HepG2 (cell line): ENCODE data around the gene TM9SF3. TPM values are rescaled to one million over a fixed set of nuclear protein-coding genes. Genes with fewer than 3 reads are reported as not detected.

Experiments
- ATAC-seq: fragments of 200-7000 bp; cut with Tn5 transposase; 3 replicates; pipeline ENCODE4 v1.9.1; 2020; ENCODE audit warnings: mild to moderate bottlenecking, moderate library complexity
- BruUV-seq: library from RNA; stranded (reverse); fragments of 400-500 nt; replicated peaks from 2 replicates; lab custom pipeline; 2021; lab: Mats Ljungman, UMichigan
- CTCF ChIA-PET: fragments of 300-600 bp; formaldehyde crosslinking; extraction: SDS; loops from one replicate; lab custom pipeline; 2021; ENCODE audit warnings: low total read pairs, inconsistent platforms, low intra/inter-chr PET ratio; lab: Yijun Ruan, JAX
- POLR2A ChIA-PET: fragments of 350-600 bp; sonication (Branson Sonifier 250); formaldehyde crosslinking; loops from one replicate; lab custom pipeline; 2020; ENCODE audit warnings: antibody characterized with exemption, inconsistent platforms; lab: Yijun Ruan, JAX
- DNase-seq: peaks from one replicate; pipeline ENCODE4 v3.0.0-alpha.2; 2015; ENCODE audit warnings: low spot score
- FAIRE-seq: peaks from 3 replicates; lab custom pipeline; 2011; peaks lifted over from hg19 to GRCh38; lab: Jason Lieb, UNC
- H2AFZ ChIP-seq: one replicate; pipeline ENCODE4 v1.6.1; 2011; ENCODE audit warnings: low read length, inconsistent platforms
- H3K27ac ChIP-seq: fragments of 300-600 bp; 3 replicates; pipeline ENCODE4 v1.8.0; 2011; ENCODE audit warnings: mixed run types, mild to moderate bottlenecking, mixed read lengths, low read length, inconsistent platforms; ENCODE audit not compliant: insufficient read depth; ENCODE audit errors: extremely low read length
- H3K27me3 ChIP-seq, 2 experiments: fragments of 200-600 bp in 1 of 2; 2 replicates in 1 of 2; 3 replicates in 1 of 2; pipeline versions ENCODE4 v1.6.0 to v1.8.0; 2011; ENCODE audit warnings: low read length in 2 of 2, mild to moderate bottlenecking in 2 of 2, moderate library complexity in 2 of 2, inconsistent platforms in 1 of 2; ENCODE audit not compliant: insufficient read depth in 2 of 2, control insufficient read depth in 1 of 2
- H3K36me3 ChIP-seq, 2 experiments: fragments of 200-600 bp in 1 of 2; replicated peaks in 1 of 2; 2 replicates in 1 of 2; 3 replicates in 1 of 2; pipeline versions ENCODE4 v1.5.1 to v1.8.0; 2011; ENCODE audit warnings: low read length in 2 of 2, inconsistent platforms in 1 of 2; ENCODE audit not compliant: insufficient read depth in 2 of 2, control insufficient read depth in 1 of 2
- H3K4me1 ChIP-seq: 2 replicates; pipeline ENCODE4 v1.5.1; 2012; ENCODE audit warnings: low read length, inconsistent platforms; ENCODE audit not compliant: insufficient read depth
- H3K4me2 ChIP-seq: 2 replicates; pipeline ENCODE4 v1.6.0; 2011; ENCODE audit warnings: low read depth, low read length, inconsistent platforms
- H3K4me3 ChIP-seq, 3 experiments: fragments of 200-600 bp in 1 of 3; sonication (generic), shearing (Covaris generic) in 1 of 3; replicated peaks in 1 of 3; 2 replicates each; pipeline ENCODE4 v1.5.1; 2011 to 2016; ENCODE audit warnings: low read length in 3 of 3, inconsistent platforms in 2 of 3, low read depth in 2 of 3, mild to moderate bottlenecking in 2 of 3, control low read depth in 1 of 3, mixed read lengths in 1 of 3; ENCODE audit not compliant: insufficient read depth in 1 of 3
- H3K79me2 ChIP-seq: one replicate; pipeline ENCODE4 v1.6.1; 2011; ENCODE audit warnings: low read length, inconsistent platforms; ENCODE audit not compliant: insufficient read depth
- H3K9ac ChIP-seq: 2 replicates; pipeline ENCODE4 v1.6.0; 2011; ENCODE audit warnings: mild to moderate bottlenecking, low read depth, low read length, inconsistent platforms; ENCODE audit not compliant: insufficient read depth
- H3K9me3 ChIP-seq: 2 replicates; pipeline ENCODE4 v1.5.1; 2012; ENCODE audit warnings: mild to moderate bottlenecking, low read length
- H4K20me1 ChIP-seq: 2 replicates; pipeline ENCODE4 v1.6.0; 2011; ENCODE audit warnings: inconsistent platforms, mild to moderate bottlenecking, low read length, moderate library complexity; ENCODE audit not compliant: insufficient read depth
- GLI4 ChIP-seq: sonication (generic); formaldehyde crosslinking; IDR thresholded peaks from 2 replicates; pipeline ENCODE4 v1.5.1; 2020; ENCODE audit warnings: missing genetic modification reagents, mild to moderate bottlenecking, moderate library complexity, borderline replicate concordance
- KDM5A ChIP-seq: fragments of 200-600 bp; sonication (generic); IDR thresholded peaks from 2 replicates; pipeline ENCODE4 v1.7.0; 2018; ENCODE audit warnings: antibody characterized with exemption, mild to moderate bottlenecking, low read length, borderline replicate concordance
- KLF13 ChIP-seq: sonication (generic); formaldehyde crosslinking; IDR thresholded peaks from 2 replicates; pipeline ENCODE4 v1.4.0; 2020; ENCODE audit warnings: mild to moderate bottlenecking, missing genetic modification reagents
- MAFF ChIP-seq: IDR thresholded peaks from 2 replicates; pipeline ENCODE4 v1.6.1; 2011; ENCODE audit warnings: low read depth, low read length, improper control_type of control experiment
- MEIS2 ChIP-seq: sonication (generic); formaldehyde crosslinking; IDR thresholded peaks from 2 replicates; pipeline ENCODE4 v1.9.0; 2021; ENCODE audit warnings: mild to moderate bottlenecking, missing genetic modification reagents
- MTF1 ChIP-seq: sonication (generic); formaldehyde crosslinking; IDR thresholded peaks from 2 replicates; pipeline ENCODE4 v1.5.0; 2020; ENCODE audit warnings: missing genetic modification reagents
- YEATS4 ChIP-seq: sonication (generic); formaldehyde crosslinking; IDR thresholded peaks from 2 replicates; pipeline ENCODE4 v1.4.0; 2020; ENCODE audit warnings: missing genetic modification reagents, borderline replicate concordance
- ZNF251 ChIP-seq: sonication (generic); formaldehyde crosslinking; IDR thresholded peaks from 2 replicates; pipeline ENCODE4 v1.9.0; 2021; ENCODE audit warnings: mild to moderate bottlenecking, missing genetic modification reagents
- ZNF253 ChIP-seq: sonication (generic); formaldehyde crosslinking; IDR thresholded peaks from 2 replicates; pipeline ENCODE4 v1.8.0; 2022; ENCODE audit warnings: mild to moderate bottlenecking, missing genetic modification reagents, borderline replicate concordance
- ZNF672 ChIP-seq: sonication (generic); formaldehyde crosslinking; IDR thresholded peaks from 2 replicates; pipeline ENCODE4 v1.8.1; 2022; ENCODE audit warnings: missing genetic modification reagents
- WGBS: methylation state at CpG from one replicate; pipeline ENCODE4 v1.1.6; 2017; ENCODE audit warnings: low lambda C conversion rate; 5-methylcytosine and 5-hydroxymethylcytosine counted together
- in situ Hi-C: cut with HindIII; loops from 2 replicates; pipeline ENCODE4 v1.10.0; 2017; ENCODE audit warnings: low pct_unique_long_range_greater_than_20kb; ENCODE audit not compliant: extremely low pct_ligation_motif_present
- intact Hi-C: fragments of 100-400 bp; cut with micrococcal nuclease; formaldehyde crosslinking; loops from one replicate; pipeline ENCODE4 v1.10.0; 2022; ENCODE audit not compliant: unreplicated experiment
- polyA plus RNA-seq, 8 experiments: library from polyadenylated mRNA; depleted of rRNA in 3 of 8; stranded (reverse) in 7 of 8; unstranded in 1 of 8; fragments of >200 nt; fragmentation: Illumina TruSeq in 4 of 8; extraction: Trizol in 4 of 8; gene quantifications; 2 replicates each; pipeline versions ENCODE4 v1.2.1 to v1.2.3, GENCODE V29; 2011 to 2016; ENCODE audit warnings: low read depth in 4 of 8, missing spikeins in 1 of 8, mixed read lengths in 1 of 8; ENCODE audit not compliant: insufficient read depth in 1 of 8
- total RNA-seq, 5 experiments: library from RNA; depleted of rRNA; stranded (reverse); fragments of >200 nt; fragmentation: Illumina TruSeq; extraction: Trizol; gene quantifications; 2 replicates each; pipeline ENCODE4 v1.2.3, GENCODE V29; 2016; ENCODE audit warnings: low read depth in 1 of 5
- TF ChIP-seq, protein P1 (sequence below): sonication (generic); formaldehyde crosslinking; IDR thresholded peaks from 2 replicates; pipeline ENCODE4 v1.5.1; 2020; ENCODE audit warnings: missing genetic modification reagents, mild to moderate bottlenecking, borderline replicate concordance
- TF ChIP-seq, protein P2 (sequence below): sonication (generic); formaldehyde crosslinking; IDR thresholded peaks from 2 replicates; pipeline ENCODE4 v1.8.1; 2023; ENCODE audit warnings: missing genetic modification reagents, mild to moderate bottlenecking, borderline replicate concordance
- TF ChIP-seq, protein P3 (sequence below): sonication (generic); formaldehyde crosslinking; IDR thresholded peaks from 2 replicates; pipeline ENCODE4 v1.4.0; 2020; ENCODE audit warnings: missing genetic modification reagents
- TF ChIP-seq, protein P4 (sequence below): sonication (generic); formaldehyde crosslinking; IDR thresholded peaks from 2 replicates; pipeline ENCODE4 v1.4.0; 2020; ENCODE audit warnings: missing genetic modification reagents, borderline replicate concordance

The TM9SF3 gene
- total and polyA plus RNA-seq, 2 of the 13 experiments (the other 11 are each of a cell fraction or from before 2014, with no cell fraction given) = 43.8 to 120 TPM

DNA sequence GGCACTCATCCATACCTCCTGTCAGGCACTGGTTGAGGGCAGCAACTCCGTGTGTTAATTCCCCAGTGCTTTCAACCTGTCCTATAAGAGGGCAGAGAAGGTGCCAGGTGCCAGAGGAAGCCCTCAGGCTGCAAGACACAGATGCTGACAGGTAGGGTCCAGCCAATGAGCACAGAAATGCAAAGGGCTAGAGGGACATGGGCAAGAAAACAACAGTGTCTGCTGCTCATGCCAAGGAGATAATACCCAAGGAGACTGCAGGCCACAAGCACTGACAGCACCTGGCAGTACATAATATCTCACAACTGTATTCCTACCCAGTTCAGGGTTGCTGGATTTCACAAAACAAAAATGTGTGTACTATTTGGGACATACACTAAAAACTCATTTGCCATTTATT is 38.4 kb upstream of the TM9SF3 start:
- CTCF ChIA-PET = no interaction called here
- H3K9ac ChIP-seq = no peak overlapping the region
- BruUV-seq = no TSS peak
- TF ChIP-seq KDM5A (no peak), MTF1 (CRISPR knock-in tag) (no peak), ZNF672 (CRISPR knock-in tag) (no peak), KLF13 (no peak)
- TF ChIP-seq, protein P1, sequence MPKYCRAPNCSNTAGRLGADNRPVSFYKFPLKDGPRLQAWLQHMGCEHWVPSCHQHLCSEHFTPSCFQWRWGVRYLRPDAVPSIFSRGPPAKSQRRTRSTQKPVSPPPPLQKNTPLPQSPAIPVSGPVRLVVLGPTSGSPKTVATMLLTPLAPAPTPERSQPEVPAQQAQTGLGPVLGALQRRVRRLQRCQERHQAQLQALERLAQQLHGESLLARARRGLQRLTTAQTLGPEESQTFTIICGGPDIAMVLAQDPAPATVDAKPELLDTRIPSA (CRISPR knock-in tag) = no peak
- TF ChIP-seq, protein P2, sequence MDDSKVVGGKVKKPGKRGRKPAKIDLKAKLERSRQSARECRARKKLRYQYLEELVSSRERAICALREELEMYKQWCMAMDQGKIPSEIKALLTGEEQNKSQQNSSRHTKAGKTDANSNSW (CRISPR knock-in tag) = no peak
- no peaks in the 10 kb centered on the region for H3K27me3 ChIP-seq
- H3K4me3 ChIP-seq = no peak overlapping the region
- H2AFZ ChIP-seq = no peak overlapping the region
- in situ Hi-C loops = no loop called here
- H3K27ac ChIP-seq = no peak overlapping the region
- H4K20me1 ChIP-seq = no peaks in the 10 kb centered on the region
- no peaks in the 10 kb centered on the region for H3K4me1 ChIP-seq
- H3K4me2 ChIP-seq = no peak overlapping the region
- no peaks in the 10 kb centered on the region for H3K9me3 ChIP-seq
- ATAC-seq (no peak), FAIRE-seq (no peak), DNase-seq (no peak)
- intact Hi-C loops = no loop called here
- H3K79me2 ChIP-seq = no peaks in the 10 kb centered on the region
- WGBS = no CpG with 5 or more reads among the region's 1 CpG
- no peaks in the 10 kb centered on the region for H3K36me3 ChIP-seq
- POLR2A ChIA-PET = no interaction called here

DNA sequence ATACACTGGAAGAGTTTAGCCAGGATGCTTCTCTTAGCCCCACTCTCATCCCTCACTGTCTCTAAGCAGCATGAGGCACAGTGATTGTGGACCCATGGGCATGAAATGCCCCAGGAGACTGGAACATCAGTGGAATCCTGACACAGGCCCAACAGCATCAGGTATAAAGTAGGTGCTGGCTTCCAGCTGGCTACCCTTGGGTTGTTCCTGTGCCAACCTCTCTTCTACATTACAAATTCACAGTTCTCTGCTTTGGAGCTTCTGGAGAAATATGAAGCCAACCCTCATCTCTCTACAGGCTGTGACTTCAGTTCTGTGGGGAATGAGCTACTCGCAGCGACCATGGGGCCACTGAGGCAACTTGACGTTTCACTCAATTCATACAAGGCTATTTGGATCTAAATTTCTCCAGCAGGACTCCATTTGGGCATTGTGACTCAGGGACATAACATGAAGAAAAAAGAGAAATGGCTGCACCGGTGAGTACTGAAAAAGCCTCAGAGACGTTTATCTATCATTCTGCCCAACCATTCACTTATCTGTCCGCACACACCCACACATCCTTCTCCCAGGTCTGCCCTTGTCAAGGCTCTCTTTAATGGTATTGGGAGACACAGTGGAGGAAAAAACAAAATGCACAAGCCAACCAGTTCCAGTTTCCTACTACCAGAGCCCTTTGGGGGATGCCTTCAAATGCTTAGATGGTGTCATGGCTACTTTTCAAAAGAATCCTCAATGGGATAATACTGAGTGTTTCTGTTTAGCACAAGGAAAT is 35.4 kb upstream of the TM9SF3 start:
- H3K27me3 ChIP-seq = no peaks in the 10 kb centered on the region
- in situ Hi-C loops = no loop called here
- H2AFZ ChIP-seq = no peak overlapping the region
- H3K79me2 ChIP-seq = no peaks in the 10 kb centered on the region
- no peaks in the 10 kb centered on the region for H3K4me1 ChIP-seq
- ChIA-PET POLR2A (no interaction called here), CTCF (no interaction called here)
- H3K4me2 ChIP-seq = no peak overlapping the region
- H3K27ac ChIP-seq = no peak overlapping the region
- no TSS peak for BruUV-seq
- no peak overlapping the region for H3K9ac ChIP-seq
- H3K9me3 ChIP-seq = no peaks in the 10 kb centered on the region
- no peaks in the 10 kb centered on the region for H3K36me3 ChIP-seq
- no peaks in the 10 kb centered on the region for H4K20me1 ChIP-seq
- intact Hi-C loops = no loop called here
- no peak for FAIRE-seq
- DNase-seq = no peak
- no peak for ATAC-seq
- WGBS = 92% methylated on average over 6 of the region's 6 CpGs
- H3K4me3 ChIP-seq = no peak overlapping the region
- TF ChIP-seq, protein P3, sequence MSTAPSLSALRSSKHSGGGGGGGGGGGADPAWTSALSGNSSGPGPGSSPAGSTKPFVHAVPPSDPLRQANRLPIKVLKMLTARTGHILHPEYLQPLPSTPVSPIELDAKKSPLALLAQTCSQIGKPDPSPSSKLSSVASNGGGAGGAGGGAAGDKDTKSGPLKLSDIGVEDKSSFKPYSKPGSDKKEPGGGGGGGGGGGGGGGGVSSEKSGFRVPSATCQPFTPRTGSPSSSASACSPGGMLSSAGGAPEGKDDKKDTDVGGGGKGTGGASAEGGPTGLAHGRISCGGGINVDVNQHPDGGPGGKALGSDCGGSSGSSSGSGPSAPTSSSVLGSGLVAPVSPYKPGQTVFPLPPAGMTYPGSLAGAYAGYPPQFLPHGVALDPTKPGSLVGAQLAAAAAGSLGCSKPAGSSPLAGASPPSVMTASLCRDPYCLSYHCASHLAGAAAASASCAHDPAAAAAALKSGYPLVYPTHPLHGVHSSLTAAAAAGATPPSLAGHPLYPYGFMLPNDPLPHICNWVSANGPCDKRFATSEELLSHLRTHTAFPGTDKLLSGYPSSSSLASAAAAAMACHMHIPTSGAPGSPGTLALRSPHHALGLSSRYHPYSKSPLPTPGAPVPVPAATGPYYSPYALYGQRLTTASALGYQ = no peak
- TF ChIP-seq MAFF (no peak), ZNF253 (CRISPR knock-in tag) (no peak), YEATS4 (CRISPR knock-in tag) (no peak), MEIS2 (no peak), KDM5A (no peak), GLI4 (CRISPR knock-in tag) (no peak), ZNF251 (CRISPR knock-in tag) (no peak)
- TF ChIP-seq, protein P4, sequence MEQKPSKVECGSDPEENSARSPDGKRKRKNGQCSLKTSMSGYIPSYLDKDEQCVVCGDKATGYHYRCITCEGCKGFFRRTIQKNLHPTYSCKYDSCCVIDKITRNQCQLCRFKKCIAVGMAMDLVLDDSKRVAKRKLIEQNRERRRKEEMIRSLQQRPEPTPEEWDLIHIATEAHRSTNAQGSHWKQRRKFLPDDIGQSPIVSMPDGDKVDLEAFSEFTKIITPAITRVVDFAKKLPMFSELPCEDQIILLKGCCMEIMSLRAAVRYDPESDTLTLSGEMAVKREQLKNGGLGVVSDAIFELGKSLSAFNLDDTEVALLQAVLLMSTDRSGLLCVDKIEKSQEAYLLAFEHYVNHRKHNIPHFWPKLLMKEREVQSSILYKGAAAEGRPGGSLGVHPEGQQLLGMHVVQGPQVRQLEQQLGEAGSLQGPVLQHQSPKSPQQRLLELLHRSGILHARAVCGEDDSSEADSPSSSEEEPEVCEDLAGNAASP (CRISPR knock-in tag) = no peak
